Endothelial cell of umbilical vein (primary cell): ENCODE results near the gene CCDC160. TPM values are rescaled to one million over a fixed set of nuclear protein-coding genes. Genes with fewer than 3 reads are reported as not detected.

ENCODE experiments used
- BruUV-seq: library from RNA; stranded (reverse); fragments of 400-500 nt; replicated peaks from 2 replicates; lab custom pipeline; 2021; lab: Mats Ljungman, UMichigan
- CTCF ChIA-PET: fragments of 300-600, 350-600 bp; sonication (Branson Sonifier 250); formaldehyde crosslinking; loops from one replicate; lab custom pipeline; 2021; ENCODE audit warnings: antibody characterized with exemption, inconsistent platforms; lab: Charles Lee
- POLR2A ChIA-PET: fragments of 300-600, 350-600 bp; sonication (Branson Sonifier 250); formaldehyde crosslinking; loops from one replicate; lab custom pipeline; 2021; ENCODE audit warnings: antibody characterized with exemption, inconsistent platforms; lab: Charles Lee
- DNase-seq: peaks from one replicate; pipeline ENCODE4 v3.0.0-alpha.2; 2011; ENCODE audit warnings: low read depth, low spot score
- FAIRE-seq: peaks from 2 replicates; lab custom pipeline; 2011; peaks lifted over from hg19 to GRCh38; lab: Jason Lieb, UNC
- H2AFZ ChIP-seq: 2 replicates; pipeline ENCODE4 v1.6.0; 2012; ENCODE audit warnings: low read depth, low read length, control low read depth, inconsistent platforms
- H3K27ac ChIP-seq: 2 replicates; pipeline ENCODE4 v1.5.1; 2011; ENCODE audit warnings: low read depth, mild to moderate bottlenecking, control low read depth, low read length, moderate library complexity; ENCODE audit not compliant: insufficient read depth
- H3K27me3 ChIP-seq, 2 experiments: 2 replicates each; pipeline versions ENCODE4 v1.6.0 to v1.6.1; 2011; ENCODE audit warnings: low read length in 2 of 2, mixed read lengths in 1 of 2; ENCODE audit not compliant: control insufficient read depth in 2 of 2, insufficient read depth in 2 of 2
- H3K36me3 ChIP-seq, 2 experiments: 2 replicates in 1 of 2; 3 replicates in 1 of 2; pipeline ENCODE4 v1.5.1; 2011; ENCODE audit warnings: low read length in 2 of 2, mild to moderate bottlenecking in 1 of 2, moderate library complexity in 1 of 2; ENCODE audit not compliant: control insufficient read depth in 2 of 2, insufficient read depth in 2 of 2; ENCODE audit errors: extremely low read depth in 1 of 2
- H3K4me1 ChIP-seq: 3 replicates; pipeline ENCODE4 v1.5.1; 2011; ENCODE audit warnings: mild to moderate bottlenecking, low read length; ENCODE audit not compliant: control insufficient read depth, insufficient read depth; ENCODE audit errors: extremely low read depth
- H3K4me2 ChIP-seq: 2 replicates; pipeline ENCODE4 v1.6.1; 2011; ENCODE audit warnings: low read length, control low read depth, mixed read lengths; ENCODE audit not compliant: insufficient read depth
- H3K4me3 ChIP-seq, 3 experiments: fragments of 200-600 bp in 1 of 3; sonication (generic), shearing (Covaris generic) in 1 of 3; replicated peaks in 1 of 3; 2 replicates each; pipeline ENCODE4 v1.5.1; 2011 to 2016; ENCODE audit warnings: control low read depth in 3 of 3, low read length in 3 of 3, mild to moderate bottlenecking in 2 of 3, inconsistent platforms in 1 of 3, low read depth in 1 of 3, moderate library complexity in 1 of 3; ENCODE audit not compliant: insufficient read depth in 1 of 3
- H3K79me2 ChIP-seq: 2 replicates; pipeline ENCODE4 v1.6.0; 2012; ENCODE audit warnings: low read length, inconsistent platforms; ENCODE audit not compliant: control insufficient read depth, insufficient read depth
- H3K9ac ChIP-seq: replicated peaks from 2 replicates; pipeline ENCODE3; 2011; ENCODE audit warnings: low read length, control low read depth; ENCODE audit not compliant: insufficient read depth; ENCODE audit errors: extremely low read depth
- H3K9me1 ChIP-seq: replicated peaks from 3 replicates; pipeline ENCODE4 v1.6.0; 2011; ENCODE audit warnings: mild to moderate bottlenecking, low read length; ENCODE audit not compliant: control insufficient read depth, insufficient read depth; ENCODE audit errors: extremely low read depth
- H3K9me3 ChIP-seq: replicated peaks from 2 replicates; pipeline ENCODE4 v1.5.1; 2012; ENCODE audit warnings: low read length, inconsistent platforms; ENCODE audit not compliant: control insufficient read depth, insufficient read depth
- H4K20me1 ChIP-seq: replicated peaks from 2 replicates; pipeline ENCODE3; 2011; ENCODE audit warnings: mild to moderate bottlenecking, low read length; ENCODE audit not compliant: control insufficient read depth, insufficient read depth; ENCODE audit errors: extremely low read depth
- EZH2 ChIP-seq: IDR thresholded peaks from 2 replicates; pipeline ENCODE4 v1.6.1; 2012; ENCODE audit warnings: borderline replicate concordance, low read depth, mild to moderate bottlenecking, moderate library complexity, low read length, inconsistent platforms; ENCODE audit not compliant: severe bottlenecking
- FOS ChIP-seq: IDR thresholded peaks from 2 replicates; pipeline ENCODE4 v1.6.1; 2011; ENCODE audit warnings: mild to moderate bottlenecking, low read length, moderate library complexity, borderline replicate concordance; ENCODE audit not compliant: insufficient read depth
- GATA2 ChIP-seq: IDR thresholded peaks from 2 replicates; pipeline ENCODE4 v1.7.0; 2011; ENCODE audit warnings: low read depth, mild to moderate bottlenecking, moderate library complexity, mixed read lengths, low read length; ENCODE audit not compliant: insufficient read length, insufficient read depth
- JUN ChIP-seq: IDR thresholded peaks from 2 replicates; pipeline ENCODE4 v1.6.1; 2011; ENCODE audit warnings: borderline replicate concordance, low read depth; ENCODE audit not compliant: insufficient read length, insufficient read depth
- MYC ChIP-seq: IDR thresholded peaks from one replicate; pipeline ENCODE4 v1.6.1; 2011; ENCODE audit warnings: mild to moderate bottlenecking, low read depth, low read length
- POLR2A ChIP-seq: IDR thresholded peaks from 2 replicates; pipeline ENCODE4 v1.6.1; 2012; ENCODE audit warnings: low read depth, mild to moderate bottlenecking, control low read depth, low read length
- POLR2AphosphoS5 ChIP-seq: IDR thresholded peaks from 2 replicates; pipeline ENCODE4 v1.6.1; 2012; ENCODE audit warnings: low read depth, mild to moderate bottlenecking, control low read depth, low read length, moderate library complexity; ENCODE audit not compliant: insufficient read depth
- dilution Hi-C: fragments of 300-500 bp; cut with MboI; formaldehyde crosslinking; loops from one replicate; pipeline ENCODE4 v1.15.0; 2019; ENCODE audit warnings: low sequenced_read_pairs; ENCODE audit not compliant: extremely low pct_ligation_motif_present
- intact Hi-C: fragments of 100-400 bp; cut with micrococcal nuclease; formaldehyde crosslinking; loops from one replicate; pipeline ENCODE4 v1.10.0; 2022
- polyA plus RNA-seq, 4 experiments: library from polyadenylated mRNA; depleted of rRNA in 3 of 4; stranded (reverse) in 3 of 4; unstranded in 1 of 4; fragments of >200 nt; gene quantifications; 2 replicates each; pipeline versions ENCODE4 v1.2.1 to v1.2.3, GENCODE V29; 2011 to 2012; ENCODE audit warnings: missing spikeins in 1 of 4
- total RNA-seq: library from RNA; stranded (reverse); gene quantifications from 2 replicates; pipeline ENCODE4 v1.2.3, GENCODE V29; 2021
- TF ChIP-seq, protein P1 (sequence below), 2 donors: IDR thresholded peaks; 1 replicate in 1 of 2; 2 replicates in 1 of 2; pipeline ENCODE4 v1.5.1; 2011; ENCODE audit warnings: low read length in 2 of 2, mild to moderate bottlenecking in 2 of 2, moderate library complexity in 2 of 2, control low read depth in 1 of 2, inconsistent platforms in 1 of 2, low read depth in 1 of 2; ENCODE audit not compliant: insufficient read depth in 1 of 2; ENCODE audit errors: extremely low read depth in 1 of 2
- TF ChIP-seq, protein P2 (sequence below): IDR thresholded peaks from 2 replicates; pipeline ENCODE4 v1.6.1; 2011; ENCODE audit not compliant: insufficient read depth, insufficient read length

CCDC160 gene
- total and polyA plus RNA-seq, 2 donors (not counting 3 experiments of a cell fraction or from before 2014, with no cell fraction given): not detected

DNA sequence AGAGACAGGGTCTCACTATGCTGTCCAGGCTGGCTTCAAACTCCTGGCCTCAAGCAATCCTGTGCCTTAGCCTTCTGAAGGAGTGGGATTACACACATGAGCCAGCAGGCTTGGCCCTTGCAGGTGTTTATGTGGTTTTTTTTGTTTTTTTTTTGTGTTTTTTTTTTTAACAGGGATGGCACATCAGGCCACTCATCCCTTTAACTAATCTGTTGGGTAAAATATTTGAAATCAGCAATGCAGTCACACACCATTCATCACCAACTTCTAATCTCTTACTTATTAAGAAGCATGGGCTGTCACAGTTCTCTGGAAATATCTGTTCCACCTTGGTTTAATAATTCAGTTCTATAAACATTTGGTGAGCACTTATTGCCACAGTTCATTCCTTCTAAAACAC lies 12.3 kb downstream of the CCDC160 start:
- no peak for FAIRE-seq
- dilution Hi-C loops: no loop called here
- H4K20me1 ChIP-seq: no peaks in the 10 kb centered on the region
- no peaks in the 10 kb centered on the region for H3K27me3 ChIP-seq
- TF ChIP-seq GATA2: no peak
- TF ChIP-seq POLR2AphosphoS5: no peak
- no peak for TF ChIP-seq MYC
- no peak for TF ChIP-seq FOS
- TF ChIP-seq, protein P1, sequence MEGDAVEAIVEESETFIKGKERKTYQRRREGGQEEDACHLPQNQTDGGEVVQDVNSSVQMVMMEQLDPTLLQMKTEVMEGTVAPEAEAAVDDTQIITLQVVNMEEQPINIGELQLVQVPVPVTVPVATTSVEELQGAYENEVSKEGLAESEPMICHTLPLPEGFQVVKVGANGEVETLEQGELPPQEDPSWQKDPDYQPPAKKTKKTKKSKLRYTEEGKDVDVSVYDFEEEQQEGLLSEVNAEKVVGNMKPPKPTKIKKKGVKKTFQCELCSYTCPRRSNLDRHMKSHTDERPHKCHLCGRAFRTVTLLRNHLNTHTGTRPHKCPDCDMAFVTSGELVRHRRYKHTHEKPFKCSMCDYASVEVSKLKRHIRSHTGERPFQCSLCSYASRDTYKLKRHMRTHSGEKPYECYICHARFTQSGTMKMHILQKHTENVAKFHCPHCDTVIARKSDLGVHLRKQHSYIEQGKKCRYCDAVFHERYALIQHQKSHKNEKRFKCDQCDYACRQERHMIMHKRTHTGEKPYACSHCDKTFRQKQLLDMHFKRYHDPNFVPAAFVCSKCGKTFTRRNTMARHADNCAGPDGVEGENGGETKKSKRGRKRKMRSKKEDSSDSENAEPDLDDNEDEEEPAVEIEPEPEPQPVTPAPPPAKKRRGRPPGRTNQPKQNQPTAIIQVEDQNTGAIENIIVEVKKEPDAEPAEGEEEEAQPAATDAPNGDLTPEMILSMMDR (IDR thresholded peaks at IDR 0.05; ENCODE audit: extremely low read depth in 1 of 2, insufficient read depth in 1 of 2, low read depth in 1 of 2, low read length in 2 of 2): no peak
- no peak overlapping the region for H3K27ac ChIP-seq
- no peaks in the 10 kb centered on the region for H3K9me3 ChIP-seq
- no peak overlapping the region for H3K9ac ChIP-seq
- no peak overlapping the region for H3K4me3 ChIP-seq
- DNase-seq: no peak
- POLR2A ChIA-PET: no interaction called here
- CTCF ChIA-PET: no interaction called here
- intact Hi-C loops: no loop called here
- no peaks in the 10 kb centered on the region for H3K9me1 ChIP-seq
- H3K4me1 ChIP-seq: no peaks in the 10 kb centered on the region
- no peaks in the 10 kb centered on the region for H3K79me2 ChIP-seq
- no TSS peak for BruUV-seq
- H2AFZ ChIP-seq: no peak overlapping the region
- H3K4me2 ChIP-seq: no peak overlapping the region
- H3K36me3 ChIP-seq: no peaks in the 10 kb centered on the region

DNA sequence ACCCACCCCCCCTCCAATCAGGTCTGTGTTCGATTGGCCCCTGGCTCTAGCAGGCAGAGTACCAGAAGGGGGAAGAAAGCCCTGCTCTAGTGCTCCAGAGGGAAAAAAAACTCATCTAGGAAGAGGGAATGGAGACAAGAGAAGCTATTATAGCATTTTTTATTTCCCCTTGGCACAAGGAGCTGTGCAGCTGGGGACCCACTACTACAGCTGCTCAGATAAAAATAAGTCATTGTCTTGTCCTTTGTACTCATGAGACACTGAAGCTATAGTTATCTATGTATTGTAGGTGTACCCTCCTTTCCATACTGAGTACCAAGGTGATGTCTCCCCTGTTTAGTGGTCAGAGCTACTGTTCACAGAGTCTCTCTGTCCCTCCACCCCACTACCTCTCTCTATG lies 14.3 kb downstream of the CCDC160 start:
- Histone ChIP-seq H3K4me2 (no peak overlapping the region), H3K4me1 (no peaks in the 10 kb centered on the region), H2AFZ (no peak overlapping the region), H3K27me3 (no peaks in the 10 kb centered on the region), H3K79me2 (no peaks in the 10 kb centered on the region), H3K36me3 (no peaks in the 10 kb centered on the region), H3K9ac (no peak overlapping the region), H3K9me3 (no peaks in the 10 kb centered on the region), H3K9me1 (no peaks in the 10 kb centered on the region), H3K27ac (no peak overlapping the region), H3K4me3 (no peak overlapping the region), H4K20me1 (no peaks in the 10 kb centered on the region)
- TF ChIP-seq JUN (no peak), EZH2 (no peak), GATA2 (no peak), POLR2A (no peak), POLR2AphosphoS5 (no peak), MYC (no peak), FOS (no peak)
- TF ChIP-seq, protein P2, sequence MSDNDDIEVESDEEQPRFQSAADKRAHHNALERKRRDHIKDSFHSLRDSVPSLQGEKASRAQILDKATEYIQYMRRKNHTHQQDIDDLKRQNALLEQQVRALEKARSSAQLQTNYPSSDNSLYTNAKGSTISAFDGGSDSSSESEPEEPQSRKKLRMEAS: no peak
- TF ChIP-seq, protein P1 (IDR thresholded peaks at IDR 0.05; ENCODE audit: extremely low read depth in 1 of 2, insufficient read depth in 1 of 2, low read depth in 1 of 2, low read length in 2 of 2): no peak
- ChIA-PET CTCF (no interaction called here), POLR2A (no interaction called here)
- FAIRE-seq: no peak
- no TSS peak for BruUV-seq
- intact Hi-C loops: no loop called here
- no peak for DNase-seq
- dilution Hi-C loops: no loop called here
